PC-3 (cell line): ENCODE measurements around the gene CMPK1.

Experiments used
- EZH2phosphoT487 ChIP-seq: fragments of 300-600 bp; sonication (generic); IDR thresholded peaks from 2 replicates; pipeline ENCODE4 v1.6.1; 2018; ENCODE audit warnings: mild to moderate bottlenecking, antibody characterized with exemption, low read length, borderline replicate concordance
- TF ChIP-seq, protein P1 (sequence below): fragments of 300-600 bp; sonication (generic); conservative IDR thresholded peaks from 2 replicates; pipeline ENCODE4 v1.5.1; 2017; ENCODE audit warnings: antibody characterized with exemption, low read depth, mild to moderate bottlenecking, low read length

DNA sequence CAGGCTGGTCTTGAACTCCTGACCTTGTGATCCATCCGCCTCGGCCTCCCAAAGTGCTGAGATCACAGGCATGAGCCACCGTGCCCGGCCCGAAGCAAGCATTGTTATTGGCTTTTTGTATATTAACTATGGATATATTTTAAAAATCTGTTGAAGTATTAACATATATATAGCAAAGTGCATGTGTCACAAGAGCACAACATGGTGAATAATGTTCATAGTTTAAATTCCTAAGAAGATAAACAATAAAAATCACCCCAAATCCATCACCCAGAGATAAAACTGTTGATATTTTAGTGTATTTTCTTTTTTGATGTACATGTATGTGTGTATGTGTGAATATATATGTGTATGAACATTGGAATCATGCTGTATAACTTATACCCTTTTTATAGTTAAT is 73.4 kb downstream of the CMPK1 start:
- TF ChIP-seq, protein P1, sequence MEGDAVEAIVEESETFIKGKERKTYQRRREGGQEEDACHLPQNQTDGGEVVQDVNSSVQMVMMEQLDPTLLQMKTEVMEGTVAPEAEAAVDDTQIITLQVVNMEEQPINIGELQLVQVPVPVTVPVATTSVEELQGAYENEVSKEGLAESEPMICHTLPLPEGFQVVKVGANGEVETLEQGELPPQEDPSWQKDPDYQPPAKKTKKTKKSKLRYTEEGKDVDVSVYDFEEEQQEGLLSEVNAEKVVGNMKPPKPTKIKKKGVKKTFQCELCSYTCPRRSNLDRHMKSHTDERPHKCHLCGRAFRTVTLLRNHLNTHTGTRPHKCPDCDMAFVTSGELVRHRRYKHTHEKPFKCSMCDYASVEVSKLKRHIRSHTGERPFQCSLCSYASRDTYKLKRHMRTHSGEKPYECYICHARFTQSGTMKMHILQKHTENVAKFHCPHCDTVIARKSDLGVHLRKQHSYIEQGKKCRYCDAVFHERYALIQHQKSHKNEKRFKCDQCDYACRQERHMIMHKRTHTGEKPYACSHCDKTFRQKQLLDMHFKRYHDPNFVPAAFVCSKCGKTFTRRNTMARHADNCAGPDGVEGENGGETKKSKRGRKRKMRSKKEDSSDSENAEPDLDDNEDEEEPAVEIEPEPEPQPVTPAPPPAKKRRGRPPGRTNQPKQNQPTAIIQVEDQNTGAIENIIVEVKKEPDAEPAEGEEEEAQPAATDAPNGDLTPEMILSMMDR, result no peak
- TF ChIP-seq EZH2phosphoT487, result no peak
